Endothelial cell of umbilical vein (primary cell): Measurements from ENCODE around the gene HMGCL. TPM values are rescaled to one million over a fixed set of nuclear protein-coding genes. Genes with fewer than 3 reads are reported as not detected.

Experiments used
- BruUV-seq: library from RNA; stranded (reverse); fragments of 400-500 nt; replicated peaks from 2 replicates; lab custom pipeline; 2021; lab: Mats Ljungman, UMichigan
- CTCF ChIA-PET: fragments of 300-600, 350-600 bp; sonication (Branson Sonifier 250); formaldehyde crosslinking; loops from one replicate; lab custom pipeline; 2021; ENCODE audit warnings: antibody characterized with exemption, inconsistent platforms; lab: Charles Lee
- POLR2A ChIA-PET: fragments of 300-600, 350-600 bp; sonication (Branson Sonifier 250); formaldehyde crosslinking; loops from one replicate; lab custom pipeline; 2021; ENCODE audit warnings: antibody characterized with exemption, inconsistent platforms; lab: Charles Lee
- DNase-seq: peaks from one replicate; pipeline ENCODE4 v3.0.0-alpha.2; 2011; ENCODE audit warnings: low read depth, low spot score
- FAIRE-seq: peaks from 2 replicates; lab custom pipeline; 2011; peaks lifted over from hg19 to GRCh38; lab: Jason Lieb, UNC
- H2AFZ ChIP-seq: 2 replicates; pipeline ENCODE4 v1.6.0; 2012; ENCODE audit warnings: low read depth, low read length, control low read depth, inconsistent platforms
- H3K27ac ChIP-seq: 2 replicates; pipeline ENCODE4 v1.5.1; 2011; ENCODE audit warnings: low read depth, mild to moderate bottlenecking, control low read depth, low read length, moderate library complexity; ENCODE audit not compliant: insufficient read depth
- H3K27me3 ChIP-seq, 2 experiments: 2 replicates each; pipeline versions ENCODE4 v1.6.0 to v1.6.1; 2011; ENCODE audit warnings: low read length in 2 of 2, mixed read lengths in 1 of 2; ENCODE audit not compliant: control insufficient read depth in 2 of 2, insufficient read depth in 2 of 2
- H3K36me3 ChIP-seq, 2 experiments: 2 replicates in 1 of 2; 3 replicates in 1 of 2; pipeline ENCODE4 v1.5.1; 2011; ENCODE audit warnings: low read length in 2 of 2, mild to moderate bottlenecking in 1 of 2, moderate library complexity in 1 of 2; ENCODE audit not compliant: control insufficient read depth in 2 of 2, insufficient read depth in 2 of 2; ENCODE audit errors: extremely low read depth in 1 of 2
- H3K4me1 ChIP-seq: 3 replicates; pipeline ENCODE4 v1.5.1; 2011; ENCODE audit warnings: mild to moderate bottlenecking, low read length; ENCODE audit not compliant: control insufficient read depth, insufficient read depth; ENCODE audit errors: extremely low read depth
- H3K4me2 ChIP-seq: 2 replicates; pipeline ENCODE4 v1.6.1; 2011; ENCODE audit warnings: low read length, control low read depth, mixed read lengths; ENCODE audit not compliant: insufficient read depth
- H3K4me3 ChIP-seq, 3 experiments: fragments of 200-600 bp in 1 of 3; sonication (generic), shearing (Covaris generic) in 1 of 3; replicated peaks in 1 of 3; 2 replicates each; pipeline ENCODE4 v1.5.1; 2011 to 2016; ENCODE audit warnings: control low read depth in 3 of 3, low read length in 3 of 3, mild to moderate bottlenecking in 2 of 3, inconsistent platforms in 1 of 3, low read depth in 1 of 3, moderate library complexity in 1 of 3; ENCODE audit not compliant: insufficient read depth in 1 of 3
- H3K79me2 ChIP-seq: 2 replicates; pipeline ENCODE4 v1.6.0; 2012; ENCODE audit warnings: low read length, inconsistent platforms; ENCODE audit not compliant: control insufficient read depth, insufficient read depth
- H3K9ac ChIP-seq: replicated peaks from 2 replicates; pipeline ENCODE3; 2011; ENCODE audit warnings: low read length, control low read depth; ENCODE audit not compliant: insufficient read depth; ENCODE audit errors: extremely low read depth
- H3K9me1 ChIP-seq: replicated peaks from 3 replicates; pipeline ENCODE4 v1.6.0; 2011; ENCODE audit warnings: mild to moderate bottlenecking, low read length; ENCODE audit not compliant: control insufficient read depth, insufficient read depth; ENCODE audit errors: extremely low read depth
- H3K9me3 ChIP-seq: replicated peaks from 2 replicates; pipeline ENCODE4 v1.5.1; 2012; ENCODE audit warnings: low read length, inconsistent platforms; ENCODE audit not compliant: control insufficient read depth, insufficient read depth
- H4K20me1 ChIP-seq: replicated peaks from 2 replicates; pipeline ENCODE3; 2011; ENCODE audit warnings: mild to moderate bottlenecking, low read length; ENCODE audit not compliant: control insufficient read depth, insufficient read depth; ENCODE audit errors: extremely low read depth
- CTCF ChIP-seq, 2 donors: IDR thresholded peaks; 1 replicate in 1 of 2; 2 replicates in 1 of 2; pipeline ENCODE4 v1.5.1; 2011; ENCODE audit warnings: low read length in 2 of 2, mild to moderate bottlenecking in 2 of 2, moderate library complexity in 2 of 2, control low read depth in 1 of 2, inconsistent platforms in 1 of 2, low read depth in 1 of 2; ENCODE audit not compliant: insufficient read depth in 1 of 2; ENCODE audit errors: extremely low read depth in 1 of 2
- EZH2 ChIP-seq: IDR thresholded peaks from 2 replicates; pipeline ENCODE4 v1.6.1; 2012; ENCODE audit warnings: borderline replicate concordance, low read depth, mild to moderate bottlenecking, moderate library complexity, low read length, inconsistent platforms; ENCODE audit not compliant: severe bottlenecking
- FOS ChIP-seq: IDR thresholded peaks from 2 replicates; pipeline ENCODE4 v1.6.1; 2011; ENCODE audit warnings: mild to moderate bottlenecking, low read length, moderate library complexity, borderline replicate concordance; ENCODE audit not compliant: insufficient read depth
- GATA2 ChIP-seq: IDR thresholded peaks from 2 replicates; pipeline ENCODE4 v1.7.0; 2011; ENCODE audit warnings: low read depth, mild to moderate bottlenecking, moderate library complexity, mixed read lengths, low read length; ENCODE audit not compliant: insufficient read length, insufficient read depth
- JUN ChIP-seq: IDR thresholded peaks from 2 replicates; pipeline ENCODE4 v1.6.1; 2011; ENCODE audit warnings: borderline replicate concordance, low read depth; ENCODE audit not compliant: insufficient read length, insufficient read depth
- MAX ChIP-seq: IDR thresholded peaks from 2 replicates; pipeline ENCODE4 v1.6.1; 2011; ENCODE audit not compliant: insufficient read depth, insufficient read length
- MYC ChIP-seq: IDR thresholded peaks from one replicate; pipeline ENCODE4 v1.6.1; 2011; ENCODE audit warnings: mild to moderate bottlenecking, low read depth, low read length
- POLR2A ChIP-seq: IDR thresholded peaks from 2 replicates; pipeline ENCODE4 v1.6.1; 2012; ENCODE audit warnings: low read depth, mild to moderate bottlenecking, control low read depth, low read length
- POLR2AphosphoS5 ChIP-seq: IDR thresholded peaks from 2 replicates; pipeline ENCODE4 v1.6.1; 2012; ENCODE audit warnings: low read depth, mild to moderate bottlenecking, control low read depth, low read length, moderate library complexity; ENCODE audit not compliant: insufficient read depth
- dilution Hi-C: fragments of 300-500 bp; cut with MboI; formaldehyde crosslinking; loops from one replicate; pipeline ENCODE4 v1.15.0; 2019; ENCODE audit warnings: low sequenced_read_pairs; ENCODE audit not compliant: extremely low pct_ligation_motif_present
- intact Hi-C: fragments of 100-400 bp; cut with micrococcal nuclease; formaldehyde crosslinking; loops from one replicate; pipeline ENCODE4 v1.10.0; 2022
- polyA plus RNA-seq, 4 experiments: library from polyadenylated mRNA; depleted of rRNA in 3 of 4; stranded (reverse) in 3 of 4; unstranded in 1 of 4; fragments of >200 nt; gene quantifications; 2 replicates each; pipeline versions ENCODE4 v1.2.1 to v1.2.3, GENCODE V29; 2011 to 2012; ENCODE audit warnings: missing spikeins in 1 of 4
- total RNA-seq: library from RNA; stranded (reverse); gene quantifications from 2 replicates; pipeline ENCODE4 v1.2.3, GENCODE V29; 2021

HMGCL gene
- total and polyA plus RNA-seq, 2 donors (not counting 3 experiments of a cell fraction or from before 2014, with no cell fraction given) = 24.2 to 30.0 TPM

GRCh38 chr1:23864801-23865542 lies 39.7 kb upstream of the HMGCL start:
- DNase-seq = no peak
- H3K4me2 ChIP-seq = no peak overlapping the region
- H3K4me3 ChIP-seq = no peak overlapping the region
- peaks cover 4% of the 10 kb centered on the region for H3K4me1 ChIP-seq
- intact Hi-C loops (no loop called here), dilution Hi-C loops (no loop called here)
- POLR2A ChIA-PET = no interaction called here
- CTCF ChIA-PET = interaction anchor here (0.7 to 1.4 kb wide), 5 partner anchors 10 to 152 kb away, joined by 3 to 7 read pairs (median 3); no protein-coding TSS in a partner anchor
- H3K9me3 ChIP-seq = no peaks in the 10 kb centered on the region
- no peak overlapping the region for H3K9ac ChIP-seq
- H3K27ac ChIP-seq = no peak overlapping the region
- no peaks in the 10 kb centered on the region for H3K36me3 ChIP-seq
- H4K20me1 ChIP-seq = no peaks in the 10 kb centered on the region
- no peak for FAIRE-seq
- no TSS peak for BruUV-seq
- peaks cover 4 to 10% of the 10 kb centered on the region in 2 experiments for H3K27me3 ChIP-seq
- H2AFZ ChIP-seq = no peak overlapping the region
- no peak for TF ChIP-seq FOS
- no peak for TF ChIP-seq GATA2
- TF ChIP-seq POLR2A = no peak
- TF ChIP-seq MAX = no peak
- TF ChIP-seq EZH2 = no peak
- no peak for TF ChIP-seq JUN
- TF ChIP-seq CTCF (IDR thresholded peaks at IDR 0.05; ENCODE audit: extremely low read depth in 1 of 2, insufficient read depth in 1 of 2, low read depth in 1 of 2, low read length in 2 of 2) = no peak
- no peak for TF ChIP-seq MYC
- TF ChIP-seq POLR2AphosphoS5 = no peak
- H3K79me2 ChIP-seq = no peaks in the 10 kb centered on the region
- H3K9me1 ChIP-seq = no peaks in the 10 kb centered on the region
